H1 (cell line): ENCODE data around the gene LYRM4. TPM values are rescaled to one million over a fixed set of nuclear protein-coding genes. Genes with fewer than 3 reads are reported as not detected.

Experiments
- CTCF ChIA-PET: fragments of 300-600 bp; sonication (Branson Sonifier 250); formaldehyde crosslinking; loops from one replicate; lab custom pipeline; 2021; ENCODE audit not compliant: partially characterized antibody; lab: Charles Lee
- POLR2A ChIA-PET: fragments of 300-600 bp; sonication (Branson Sonifier 250); formaldehyde crosslinking; loops from one replicate; lab custom pipeline; 2021; ENCODE audit warnings: inconsistent platforms; ENCODE audit not compliant: partially characterized antibody; lab: Charles Lee
- DNase-seq, 2 experiments: peaks; one replicate each; pipeline versions ENCODE4 v3.0.0 to v3.0.0-alpha.2; 2010 to 2022; ENCODE audit warnings: low spot score in 2 of 2, low read depth in 1 of 2, mixed read lengths in 1 of 2
- FAIRE-seq: peaks from 2 replicates; lab custom pipeline; 2011; peaks lifted over from hg19 to GRCh38; lab: Jason Lieb, UNC
- H2AFZ ChIP-seq: 2 replicates; pipeline ENCODE4 v1.8.1; 2012; ENCODE audit warnings: low read length, inconsistent platforms
- H2AK5ac ChIP-seq: 2 replicates; pipeline ENCODE4 v1.6.1; 2013; ENCODE audit warnings: low read depth, low read length
- H2BK120ac ChIP-seq: replicated peaks from 2 replicates; pipeline ENCODE3; 2013; ENCODE audit warnings: low read depth, low read length, inconsistent platforms
- H2BK12ac ChIP-seq: 2 replicates; pipeline ENCODE4 v1.6.1; 2013; ENCODE audit warnings: low read depth, low read length
- H2BK15ac ChIP-seq: 2 replicates; pipeline ENCODE4 v1.6.1; 2013; ENCODE audit warnings: low read length
- H2BK20ac ChIP-seq: 2 replicates; pipeline ENCODE4 v1.6.1; 2013; ENCODE audit warnings: low read length
- H2BK5ac ChIP-seq: 2 replicates; pipeline ENCODE4 v1.6.1; 2013; ENCODE audit warnings: low read depth, low read length
- H3K14ac ChIP-seq: 2 replicates; pipeline ENCODE4 v1.6.1; 2013; ENCODE audit warnings: inconsistent platforms; ENCODE audit not compliant: insufficient read length
- H3K18ac ChIP-seq: 2 replicates; pipeline ENCODE4 v1.6.1; 2013; ENCODE audit warnings: low read length; ENCODE audit errors: extremely low read depth
- H3K23ac ChIP-seq: 2 replicates; pipeline ENCODE4 v1.6.1; 2013; ENCODE audit warnings: inconsistent platforms; ENCODE audit not compliant: insufficient read length
- H3K23me2 ChIP-seq: 2 replicates; pipeline ENCODE4 v1.6.1; 2013; ENCODE audit warnings: low read depth, low read length
- H3K27ac ChIP-seq: 2 replicates; pipeline ENCODE4 v1.6.1; 2011; ENCODE audit warnings: low read depth, low read length, inconsistent platforms
- H3K27me3 ChIP-seq, 4 experiments: replicated peaks in 1 of 4; 1 replicate in 1 of 4; 2 replicates in 3 of 4; pipeline versions ENCODE4 v1.6.1 to v1.8.1; 2011 to 2013; ENCODE audit warnings: low read length in 3 of 4, mild to moderate bottlenecking in 3 of 4, inconsistent platforms in 2 of 4, mixed read lengths in 2 of 4, moderate library complexity in 1 of 4; ENCODE audit not compliant: control insufficient read depth in 3 of 4, insufficient read depth in 3 of 4; ENCODE audit errors: extremely low read depth in 1 of 4
- H3K36me3 ChIP-seq, 4 experiments: 2 replicates each; pipeline versions ENCODE4 v1.6.1 to v1.8.1; 2011 to 2013; ENCODE audit warnings: mild to moderate bottlenecking in 4 of 4, low read length in 3 of 4, moderate library complexity in 2 of 4, control low read depth in 1 of 4, inconsistent platforms in 1 of 4; ENCODE audit not compliant: insufficient read depth in 4 of 4, control insufficient read depth in 2 of 4
- H3K4ac ChIP-seq: replicated peaks from 2 replicates; pipeline ENCODE3; 2013; ENCODE audit warnings: low read length, low read depth, mixed read lengths, inconsistent platforms; ENCODE audit not compliant: insufficient read length
- H3K4me1 ChIP-seq, 4 experiments: replicated peaks in 1 of 4; 1 replicate in 1 of 4; 2 replicates in 3 of 4; pipeline versions ENCODE4 v1.6.1 to v1.8.1; 2011 to 2013; ENCODE audit warnings: low read length in 3 of 4, inconsistent platforms in 2 of 4, mixed read lengths in 1 of 4; ENCODE audit not compliant: insufficient read depth in 4 of 4, control insufficient read depth in 3 of 4
- H3K4me2 ChIP-seq, 2 experiments: 2 replicates each; pipeline versions ENCODE4 v1.6.1 to v1.8.1; 2011 to 2013; ENCODE audit warnings: low read depth in 2 of 2, low read length in 2 of 2, control low read depth in 1 of 2, inconsistent platforms in 1 of 2, mild to moderate bottlenecking in 1 of 2; ENCODE audit not compliant: insufficient read depth in 1 of 2
- H3K4me3 ChIP-seq, 4 experiments: fragments of 200-600, 300-600 bp in 1 of 4; sonication (generic), shearing (Covaris generic), sonication (Bioruptor Twin) in 1 of 4; 2 replicates each; pipeline versions ENCODE4 v1.5.1 to v1.8.1; 2011 to 2016; ENCODE audit warnings: low read length in 4 of 4, low read depth in 3 of 4, control low read depth in 2 of 4, inconsistent platforms in 2 of 4, mild to moderate bottlenecking in 2 of 4, mixed read lengths in 1 of 4, moderate library complexity in 1 of 4; ENCODE audit not compliant: insufficient read depth in 2 of 4; ENCODE audit errors: extremely low read depth in 1 of 4
- H3K56ac ChIP-seq: replicated peaks from 2 replicates; pipeline ENCODE3; 2013; ENCODE audit warnings: low read depth, mild to moderate bottlenecking, mixed read lengths, low read length, inconsistent platforms; ENCODE audit not compliant: insufficient read length
- H3K79me1 ChIP-seq: 2 replicates; pipeline ENCODE4 v1.6.1; 2013; ENCODE audit warnings: low read depth, low read length, control low read depth
- H3K79me2 ChIP-seq, 2 experiments: 2 replicates each; pipeline versions ENCODE4 v1.6.1 to v1.8.1; 2012 to 2013; ENCODE audit warnings: low read length in 2 of 2, mild to moderate bottlenecking in 2 of 2, inconsistent platforms in 1 of 2; ENCODE audit not compliant: insufficient read depth in 2 of 2, control insufficient read depth in 1 of 2
- H3K9ac ChIP-seq, 4 experiments: replicated peaks in 1 of 4; 1 replicate in 1 of 4; 2 replicates in 3 of 4; pipeline versions ENCODE4 v1.6.1 to v1.8.1; 2011 to 2013; ENCODE audit warnings: low read depth in 3 of 4, low read length in 3 of 4, control low read depth in 2 of 4, mild to moderate bottlenecking in 2 of 4, moderate library complexity in 2 of 4, inconsistent platforms in 1 of 4; ENCODE audit errors: extremely low read depth in 1 of 4
- H3K9me3 ChIP-seq, 2 experiments: 2 replicates each; pipeline versions ENCODE4 v1.6.1 to v1.8.1; 2012 to 2013; ENCODE audit warnings: mild to moderate bottlenecking in 2 of 2, moderate library complexity in 2 of 2, control low read depth in 1 of 2, inconsistent platforms in 1 of 2, low read depth in 1 of 2, low read length in 1 of 2, mixed read lengths in 1 of 2; ENCODE audit not compliant: insufficient read depth in 2 of 2
- H4K20me1 ChIP-seq, 2 experiments: replicated peaks in 1 of 2; 2 replicates each; pipeline versions ENCODE3 to v1.8.1; 2011 to 2013; ENCODE audit warnings: inconsistent platforms in 2 of 2, low read length in 2 of 2, mild to moderate bottlenecking in 1 of 2; ENCODE audit not compliant: insufficient read depth in 2 of 2, control insufficient read depth in 1 of 2
- H4K5ac ChIP-seq: 2 replicates; pipeline ENCODE4 v1.6.1; 2013; ENCODE audit warnings: low read length, low read depth, mixed read lengths, inconsistent platforms; ENCODE audit not compliant: insufficient read length
- H4K8ac ChIP-seq: 2 replicates; pipeline ENCODE4 v1.8.0; 2013; ENCODE audit warnings: mild to moderate bottlenecking, moderate library complexity, low read length, inconsistent platforms; ENCODE audit not compliant: insufficient read depth; ENCODE audit errors: extremely low read depth
- H4K91ac ChIP-seq: replicated peaks from 2 replicates; pipeline ENCODE3; 2013; ENCODE audit warnings: low read length, mixed read lengths, inconsistent platforms; ENCODE audit not compliant: insufficient read length
- BACH1 ChIP-seq: IDR thresholded peaks from 2 replicates; pipeline ENCODE4 v1.6.1; 2012; ENCODE audit warnings: low read length, improper control_type of control experiment
- CBX8 ChIP-seq: fragments of 300-800, 300-1000 bp; sonication (generic); IDR thresholded peaks from 2 replicates; pipeline ENCODE4 v1.7.1; 2016; ENCODE audit warnings: low read depth, low read length, borderline replicate concordance
- FOSL1 ChIP-seq: IDR thresholded peaks from 2 replicates; pipeline ENCODE4 v1.6.1; 2011; ENCODE audit warnings: mild to moderate bottlenecking, low read depth, low read length, moderate library complexity; ENCODE audit not compliant: insufficient read depth
- RFX5 ChIP-seq: IDR thresholded peaks from 2 replicates; pipeline ENCODE4 v1.6.1; 2011; ENCODE audit warnings: low read depth, low read length, improper control_type of control experiment, borderline replicate concordance
- SRF ChIP-seq: IDR thresholded peaks from 2 replicates; pipeline ENCODE4 v1.6.1; 2011; ENCODE audit warnings: mild to moderate bottlenecking, low read depth, low read length, moderate library complexity
- WGBS, 2 experiments: shearing (Covaris generic) in 1 of 2; methylation state at CpG; one replicate each; pipeline versions ENCODE4 v1.1.6 to v1.1.7; 2013 to 2015; ENCODE audit warnings: low lambda C conversion rate in 2 of 2, mixed read lengths in 2 of 2, inconsistent platforms in 1 of 2, low coverage in 1 of 2, missing lambda C conversion rate in 1 of 2; ENCODE audit not compliant: insufficient replicate concordance in 2 of 2, insufficient coverage in 1 of 2, insufficient read length in 1 of 2; ENCODE audit errors: extremely low coverage in 1 of 2, missing lambda C conversion rate in 1 of 2; 5-methylcytosine and 5-hydroxymethylcytosine counted together
- polyA plus RNA-seq, 7 experiments: library from polyadenylated mRNA; depleted of rRNA in 3 of 7; stranded (reverse) in 5 of 7; unstranded in 2 of 7; fragments of >200 nt in 5 of 7; fragments of 200-250 nt in 2 of 7; gene quantifications; 1 replicate in 5 of 7; 2 replicates in 1 of 7; 4 replicates in 1 of 7; pipeline versions ENCODE4 v1.2.1 to v1.2.3, GENCODE V29; 2011 to 2013; ENCODE audit warnings: missing spikeins in 2 of 7, mixed read lengths in 2 of 7
- total RNA-seq: library from RNA; stranded (reverse); fragmentation: NEBNext Ultra II Directional; extraction: Animal tissue kit (Norgen Biotek cat#: 25700); gene quantifications from 2 replicates; pipeline ENCODE4 v1.2.1, GENCODE V29; 2021

Gene LYRM4
- total and polyA plus RNA-seq, 2 of the 8 experiments (the other 6 are each of a cell fraction or from before 2014, with no cell fraction given) = 56.6 to 62.8 TPM

DNA sequence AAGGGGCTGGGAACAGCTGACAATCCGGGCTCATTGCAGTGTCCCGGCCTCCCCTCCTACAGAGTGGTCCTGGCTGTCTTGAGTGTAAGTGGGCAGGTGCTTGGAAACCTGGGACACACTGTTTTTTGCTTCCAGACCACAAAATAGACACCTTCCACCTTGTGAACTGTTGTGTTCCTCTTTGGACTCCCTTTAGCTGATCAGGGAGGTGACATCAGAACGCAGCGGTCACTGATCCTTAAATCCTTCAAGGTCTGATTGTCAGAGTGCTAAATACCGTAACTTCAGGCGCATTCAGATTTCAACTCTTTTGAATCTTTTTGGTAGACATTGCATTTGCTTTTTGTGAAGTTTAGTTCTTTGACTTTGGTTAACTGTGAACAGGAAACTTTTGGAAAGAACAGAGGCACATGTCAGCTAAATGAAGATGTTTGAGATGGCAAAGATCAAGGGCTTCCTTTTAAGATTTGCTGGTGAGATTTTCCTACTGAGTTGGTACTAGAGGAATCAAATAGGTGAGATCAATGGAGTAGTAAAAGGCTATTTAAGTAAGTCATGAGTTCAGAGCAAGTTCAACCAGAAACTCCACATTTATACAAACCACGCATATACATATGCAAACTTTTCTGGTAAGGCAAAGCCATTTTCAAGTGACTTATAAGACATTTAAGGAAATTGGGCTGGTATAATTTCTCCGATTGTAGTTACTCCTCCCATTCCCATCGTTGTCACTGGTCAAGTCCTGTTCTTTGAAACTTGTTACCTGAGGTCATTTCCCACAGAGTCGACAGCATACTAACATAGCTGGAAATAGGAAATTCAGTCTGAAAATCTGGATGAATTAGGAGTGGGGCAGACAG, 169.3 kb downstream of the LYRM4 start:
- no peaks in the 10 kb centered on the region; a peak in 1 of 4 replicates for H3K9me3 ChIP-seq
- no peaks in the 10 kb centered on the region for H4K20me1 ChIP-seq
- DNase-seq = no peak
- H3K79me1 ChIP-seq = no peaks in the 10 kb centered on the region
- H3K23me2 ChIP-seq = no peaks in the 10 kb centered on the region
- no peak overlapping the region for H3K14ac ChIP-seq
- no peak overlapping the region for H3K27ac ChIP-seq
- CTCF ChIA-PET = interaction anchor here (0.6 to 2.5 kb wide), 7 partner anchors 10 to 123 kb away, joined by 3 to 12 read pairs (median 4); no protein-coding TSS in a partner anchor
- FAIRE-seq = no peak
- no peak overlapping the region for H3K4ac ChIP-seq
- no peak overlapping the region for H4K5ac ChIP-seq
- no peak overlapping the region for H2BK12ac ChIP-seq
- H2BK120ac ChIP-seq = no peak overlapping the region
- no peak overlapping the region for H4K8ac ChIP-seq
- H3K23ac ChIP-seq = no peak overlapping the region
- no peaks in the 10 kb centered on the region for H3K36me3 ChIP-seq
- no peak overlapping the region for H2BK5ac ChIP-seq
- no peak overlapping the region for H2BK15ac ChIP-seq
- H2AFZ ChIP-seq = no peak overlapping the region
- TF ChIP-seq BACH1 (no peak), SRF (no peak), FOSL1 (no peak), CBX8 (no peak), RFX5 (no peak)
- H4K91ac ChIP-seq = no peak overlapping the region
- H2AK5ac ChIP-seq = no peak overlapping the region
- no peak overlapping the region for H3K56ac ChIP-seq
- H3K4me3 ChIP-seq = no peak overlapping the region
- H3K79me2 ChIP-seq = no peaks in the 10 kb centered on the region
- peaks cover 11 to 17% (median 14%) of the 10 kb centered on the region in 4 experiments for H3K27me3 ChIP-seq
- no peak overlapping the region for H3K4me2 ChIP-seq
- peaks cover 0 to 6% (median 3%) of the 10 kb centered on the region in 4 experiments; a peak in 3 of 7 replicates for H3K4me1 ChIP-seq
- POLR2A ChIA-PET = interaction anchor here (0.7 to 0.8 kb wide), 2 partner anchors 35 to 42 kb away, joined by 3 read pairs; no protein-coding TSS in a partner anchor
- H2BK20ac ChIP-seq = no peak overlapping the region
- no peak overlapping the region for H3K18ac ChIP-seq
- no peak overlapping the region for H3K9ac ChIP-seq
- 90% methylated on average over 10 of the region's 10 CpGs; no CpG with 5 or more reads in 1 of the 2 experiments for WGBS, 2 experiments
